22Rv1 (cell line): ENCODE data around the gene MAST3.

Experiments
- ZFX ChIP-seq: fragments of 450-650 bp; IDR thresholded peaks from 2 replicates; pipeline ENCODE4 v1.6.1; 2017; ENCODE audit warnings: antibody characterized with exemption, borderline replicate concordance
- TF ChIP-seq, protein P1 (sequence below): fragments of 450-650 bp; IDR thresholded peaks from 2 replicates; pipeline ENCODE4 v1.5.1; 2017; ENCODE audit warnings: mild to moderate bottlenecking

DNA sequence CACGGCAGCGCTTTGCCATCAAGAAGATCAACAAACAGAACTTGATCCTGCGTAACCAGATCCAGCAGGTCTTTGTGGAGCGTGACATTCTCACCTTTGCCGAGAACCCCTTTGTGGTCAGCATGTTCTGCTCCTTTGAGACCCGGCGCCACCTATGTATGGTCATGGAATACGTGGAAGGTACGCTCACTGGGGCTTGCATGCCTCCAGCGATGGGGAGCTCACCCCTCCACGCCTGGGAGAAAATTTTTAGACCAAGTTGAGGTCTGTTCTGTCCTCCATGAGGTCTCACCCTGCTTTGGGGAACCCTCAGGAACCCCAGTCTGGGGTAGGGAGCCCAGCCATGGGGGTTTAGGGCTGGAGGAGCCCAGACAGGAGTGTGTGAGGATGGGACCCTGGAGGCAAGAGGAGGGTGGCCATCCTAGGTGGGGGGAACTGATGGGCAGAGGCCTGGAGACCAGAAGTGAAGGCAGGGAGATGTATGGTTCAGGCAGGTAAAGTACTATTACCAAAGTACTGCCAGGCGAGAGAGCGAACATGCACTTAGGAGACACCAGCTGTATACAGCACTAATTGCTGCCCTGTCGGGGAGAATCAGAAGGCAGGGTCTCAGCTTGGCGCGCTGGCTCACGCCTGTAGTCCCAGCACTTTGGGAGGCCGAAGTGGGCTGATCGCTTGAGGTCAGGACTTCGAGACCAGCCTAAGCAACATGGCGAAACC is 33.1 kb downstream of the MAST3 start:
- TF ChIP-seq, protein P1, sequence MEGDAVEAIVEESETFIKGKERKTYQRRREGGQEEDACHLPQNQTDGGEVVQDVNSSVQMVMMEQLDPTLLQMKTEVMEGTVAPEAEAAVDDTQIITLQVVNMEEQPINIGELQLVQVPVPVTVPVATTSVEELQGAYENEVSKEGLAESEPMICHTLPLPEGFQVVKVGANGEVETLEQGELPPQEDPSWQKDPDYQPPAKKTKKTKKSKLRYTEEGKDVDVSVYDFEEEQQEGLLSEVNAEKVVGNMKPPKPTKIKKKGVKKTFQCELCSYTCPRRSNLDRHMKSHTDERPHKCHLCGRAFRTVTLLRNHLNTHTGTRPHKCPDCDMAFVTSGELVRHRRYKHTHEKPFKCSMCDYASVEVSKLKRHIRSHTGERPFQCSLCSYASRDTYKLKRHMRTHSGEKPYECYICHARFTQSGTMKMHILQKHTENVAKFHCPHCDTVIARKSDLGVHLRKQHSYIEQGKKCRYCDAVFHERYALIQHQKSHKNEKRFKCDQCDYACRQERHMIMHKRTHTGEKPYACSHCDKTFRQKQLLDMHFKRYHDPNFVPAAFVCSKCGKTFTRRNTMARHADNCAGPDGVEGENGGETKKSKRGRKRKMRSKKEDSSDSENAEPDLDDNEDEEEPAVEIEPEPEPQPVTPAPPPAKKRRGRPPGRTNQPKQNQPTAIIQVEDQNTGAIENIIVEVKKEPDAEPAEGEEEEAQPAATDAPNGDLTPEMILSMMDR: no peak
- no peak for TF ChIP-seq ZFX
